HG02885 (cell line): ENCODE results near the gene ANKRD27.
A peak's percentile ranks its signal among the peaks of the same experiment; 100 is the strongest.
"Not testable (repeated sequence)": the region's sequence is repeated elsewhere in the genome, so short reads cannot be mapped to it uniquely, and the experiment has no call there.

ENCODE experiments used
- ATAC-seq: cut with Tn5 transposase; IDR thresholded peaks from one replicate; pipeline ENCODE4 v1.9.1; 2021; ENCODE audit warnings: mild to moderate bottlenecking; ENCODE audit not compliant: unreplicated experiment, poor library complexity

The ANKRD27 gene

DNA sequence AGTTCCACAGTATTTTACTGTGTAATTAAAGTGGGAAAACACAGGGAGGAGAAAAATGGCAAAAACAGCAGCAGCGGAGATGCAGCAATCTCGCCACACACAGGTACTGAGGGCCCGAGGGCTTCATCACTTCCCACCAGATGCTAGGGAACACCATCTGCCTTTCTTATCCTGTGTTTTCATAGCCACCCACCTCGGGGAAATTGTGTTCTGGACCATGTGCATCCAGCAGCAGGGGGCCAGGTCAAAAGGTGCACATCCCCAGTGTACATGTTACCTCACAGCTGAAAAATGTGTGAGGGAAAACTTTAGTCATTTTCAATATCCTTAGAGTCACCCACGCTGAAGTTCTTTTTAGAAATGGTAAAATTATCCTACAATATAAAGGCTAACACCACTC is 63.8 kb downstream of the ANKRD27 start:
- ATAC-seq: no peak

- ATAC-seq: no peak
These were observed 67.5 kb downstream of the ANKRD27 start for GRCh38 chr19:32607479-32607878.

DNA sequence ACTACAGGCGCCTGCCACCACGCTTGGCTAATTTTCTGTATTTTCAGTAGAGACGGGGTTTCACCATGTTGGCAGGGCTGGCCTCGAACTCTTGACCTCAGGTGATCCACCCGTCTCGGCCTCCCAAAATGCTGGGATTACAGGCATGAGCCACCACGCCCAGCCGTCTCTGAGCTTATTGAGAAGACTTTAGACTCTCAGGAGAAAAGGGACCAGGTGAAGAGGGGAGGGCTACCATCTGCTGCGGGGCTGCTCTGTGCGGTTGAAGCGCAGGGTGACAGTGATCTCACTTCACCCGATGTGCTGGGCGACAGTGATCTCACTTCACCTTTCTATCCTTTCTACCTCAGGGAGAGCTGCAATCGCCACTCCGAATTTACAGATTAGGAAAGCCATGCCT is 68.7 kb downstream of the ANKRD27 start:
- ATAC-seq: no peak

DNA sequence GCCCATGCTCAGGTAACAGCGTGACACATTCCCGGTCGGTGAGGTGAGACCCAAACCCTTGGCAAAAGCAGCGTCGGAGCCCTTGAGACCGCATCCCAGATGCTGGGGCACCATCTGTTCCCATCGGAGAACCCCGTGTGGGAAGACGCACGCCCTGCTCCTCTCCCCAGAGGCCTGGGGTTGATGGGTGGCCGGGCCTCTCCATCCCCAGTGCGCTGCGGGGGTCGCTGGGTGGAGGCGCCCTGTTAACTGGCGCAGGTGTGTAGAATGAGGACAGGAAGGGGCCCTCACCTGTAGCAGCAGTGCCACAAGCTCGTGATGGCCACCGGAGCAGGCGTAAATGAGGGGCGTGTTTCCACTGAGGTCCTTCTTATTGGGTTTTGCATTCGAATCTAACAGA is 69.4 kb downstream of the ANKRD27 start:
- ATAC-seq: no peak

DNA sequence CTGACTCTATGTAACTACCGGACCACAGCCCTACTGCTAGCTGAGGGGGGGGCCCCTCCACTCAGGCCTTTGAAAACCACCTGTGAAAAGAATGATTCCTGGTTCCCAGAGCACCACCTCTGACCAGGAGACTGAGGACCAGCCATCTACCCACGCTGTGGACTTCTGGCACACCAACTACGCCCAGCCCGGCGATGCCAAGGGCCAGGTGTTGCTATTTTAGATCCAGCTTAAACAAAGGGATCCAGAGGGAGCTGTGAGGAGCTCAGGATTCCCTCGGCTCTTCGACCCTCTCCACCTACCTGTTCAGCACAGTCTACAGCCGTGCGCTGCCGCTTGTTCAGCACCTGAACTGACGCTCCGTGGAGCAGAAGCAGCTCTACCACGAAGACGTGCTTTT is 71.0 kb downstream of the ANKRD27 start:
- ATAC-seq: no peak

DNA sequence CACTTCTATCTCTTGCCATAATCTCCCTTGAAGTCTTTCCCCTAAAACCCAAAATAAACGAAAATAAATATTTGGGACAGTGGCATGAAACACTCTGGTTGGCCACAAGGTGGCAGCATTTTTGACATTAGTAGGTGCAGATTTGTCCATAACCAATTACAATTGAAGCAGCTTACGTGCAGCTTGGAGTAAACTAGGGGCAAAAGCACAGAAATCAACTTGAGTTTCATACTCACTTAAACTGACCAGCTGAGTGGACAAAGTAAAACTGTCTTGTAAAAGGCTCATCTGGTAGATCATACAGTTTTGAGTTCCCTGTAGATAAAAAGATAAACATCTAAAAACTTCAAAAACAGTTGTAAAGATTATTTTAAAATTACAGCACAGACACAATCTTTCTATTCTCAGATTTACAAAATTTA is 75.2 kb downstream of the ANKRD27 start:
- ATAC-seq: peak; percentile 50

- no peak for ATAC-seq
These were observed 75.7 kb downstream of the ANKRD27 start for GRCh38 chr19:32599258-32599657.

GRCh38 chr19:32598022-32598421 is 77.0 kb downstream of the ANKRD27 start:
- ATAC-seq: no peak

DNA sequence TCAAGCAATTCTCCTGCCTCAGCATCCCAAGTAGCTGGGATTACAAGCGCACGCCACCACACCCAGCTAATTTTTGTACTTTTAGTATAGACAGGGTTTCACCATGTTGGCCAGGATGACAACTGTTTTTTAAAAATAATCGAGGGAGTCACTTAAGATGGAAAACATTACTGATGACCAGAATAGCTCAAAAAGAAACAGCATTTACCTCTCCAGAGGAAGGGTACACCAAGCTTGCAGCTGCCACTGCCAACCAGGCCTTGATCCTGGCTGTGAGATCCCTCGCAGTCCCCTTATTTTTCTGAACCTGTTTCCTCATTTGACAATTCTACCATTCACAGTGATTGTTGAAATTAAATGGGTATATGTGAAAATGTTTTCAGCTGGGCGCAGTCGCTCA is 79.5 kb downstream of the ANKRD27 start:
- ATAC-seq: no peak

DNA sequence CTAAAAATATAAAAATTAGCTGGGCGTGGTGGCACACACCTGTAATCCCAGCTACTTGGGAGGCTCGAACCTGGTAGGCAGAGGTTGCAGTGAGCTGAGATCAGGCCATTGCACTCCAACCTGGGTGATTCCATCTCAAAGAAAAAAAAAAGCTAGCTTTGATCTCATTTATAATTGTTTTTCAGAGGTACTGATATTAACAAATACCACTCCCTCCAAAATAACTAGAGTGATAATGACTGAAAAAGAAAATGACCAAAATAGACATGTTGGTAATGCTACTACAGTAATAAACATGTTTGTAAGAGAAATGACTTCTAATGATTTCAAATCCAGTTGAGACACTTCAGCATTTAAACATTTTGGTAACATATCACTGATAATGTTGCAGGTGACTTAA is 81.0 kb downstream of the ANKRD27 start:
- ATAC-seq: no peak

DNA sequence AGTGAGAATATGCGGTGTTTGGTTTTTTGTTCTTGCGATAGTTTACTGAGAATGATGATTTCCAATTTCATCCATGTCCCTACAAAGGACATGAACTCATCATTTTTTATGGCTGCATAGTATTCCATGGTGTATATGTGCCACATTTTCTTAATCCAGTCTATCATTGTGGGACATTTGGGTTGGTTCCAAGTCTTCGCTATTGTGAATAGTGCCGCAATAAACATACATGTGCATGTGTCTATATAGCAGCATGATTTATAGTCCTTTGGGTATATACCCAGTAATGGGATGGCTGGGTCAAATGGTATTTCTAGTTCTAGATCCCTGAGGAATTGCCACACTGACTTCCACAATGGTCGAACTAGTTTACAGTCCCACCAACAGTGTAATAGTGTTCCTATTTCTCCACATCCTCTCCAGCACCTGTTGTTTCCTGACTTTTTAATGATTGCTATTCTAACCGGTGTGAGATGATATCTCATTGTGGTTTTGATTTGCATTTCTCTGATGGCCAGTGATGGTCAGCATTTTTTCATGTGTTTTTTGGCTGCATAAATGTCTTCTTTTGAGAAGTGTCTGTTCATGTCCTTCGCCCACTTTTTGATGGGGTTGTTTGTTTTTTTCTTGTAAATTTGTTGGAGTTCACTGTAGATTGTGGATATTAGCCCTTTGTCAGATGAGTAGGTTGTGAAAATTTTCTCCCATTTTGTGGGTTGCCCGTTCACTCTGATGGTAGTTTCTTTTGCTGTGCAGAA is 87.1 kb downstream of the ANKRD27 start:
- not testable (repeated sequence) for ATAC-seq

DNA sequence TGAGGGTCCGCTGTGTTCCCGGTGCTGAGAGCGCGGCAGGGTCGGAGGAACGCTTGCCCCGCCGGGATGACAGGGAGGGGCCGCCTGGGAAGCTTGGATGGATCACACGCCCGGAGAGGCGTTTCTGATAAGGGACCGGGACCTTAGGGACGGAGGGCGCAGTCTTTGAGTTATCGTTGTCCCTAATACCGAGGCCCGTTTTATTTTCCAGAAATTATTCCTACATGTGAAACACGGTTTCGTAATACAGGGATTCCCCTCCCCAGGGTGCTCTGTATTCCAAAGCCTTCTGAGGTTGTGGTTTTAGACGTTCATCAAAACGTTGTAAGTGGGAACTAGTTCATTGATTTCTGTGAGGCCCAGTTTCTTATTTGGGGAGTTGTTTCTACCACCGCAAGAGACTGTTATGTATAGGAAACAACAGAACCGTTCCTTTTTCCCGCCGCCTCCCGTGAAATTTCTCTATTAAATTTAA is 93.2 kb downstream of the ANKRD27 start:
- ATAC-seq: no peak

DNA sequence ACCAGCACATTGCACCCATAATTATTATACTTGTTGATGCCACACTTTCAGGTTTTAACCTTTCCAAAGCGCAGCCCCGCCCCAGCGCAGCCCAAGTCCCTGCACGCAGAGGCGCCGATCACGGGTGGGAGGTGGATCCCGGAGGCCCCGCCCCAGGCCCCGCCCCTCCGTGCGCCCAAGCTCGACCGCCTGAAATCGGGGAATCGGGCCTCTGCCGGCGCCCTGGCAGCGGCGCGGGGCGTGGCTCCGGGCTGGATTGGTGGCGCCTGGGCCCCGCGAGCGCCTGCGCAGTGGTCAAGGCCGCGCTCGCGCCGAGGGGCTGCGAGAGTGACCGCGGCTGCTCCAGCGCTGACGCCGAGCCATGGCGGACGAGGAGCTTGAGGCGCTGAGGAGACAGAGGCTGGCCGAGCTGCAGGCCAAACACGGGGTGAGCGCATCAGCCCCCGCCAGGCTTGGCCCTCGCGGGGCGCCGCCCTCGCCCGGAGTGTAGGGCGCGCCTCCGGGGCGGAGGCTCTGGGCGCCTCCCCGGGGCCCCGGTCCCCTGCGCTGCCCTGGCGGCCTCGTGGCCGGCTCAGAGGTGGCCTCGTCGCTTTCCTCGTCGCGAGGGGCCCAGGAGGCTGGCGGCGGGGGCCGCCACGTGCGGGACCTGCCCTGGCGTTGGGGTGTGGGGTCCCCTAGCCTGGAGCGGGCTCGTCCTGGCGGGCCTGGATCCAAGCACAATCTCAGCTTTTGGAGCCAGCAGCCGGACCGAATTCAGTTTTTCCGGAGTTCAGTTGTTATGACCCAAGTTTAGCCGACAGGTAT is 93.9 kb downstream of the ANKRD27 start, which contains the start of gene PDCD5:
Gene PDCD5 (plus strand): TSS at position 290 of the 804 bp plus-strand sequence. CDS start 72 bp downstream, at position 362.
- peak; percentile 89 for ATAC-seq

DNA sequence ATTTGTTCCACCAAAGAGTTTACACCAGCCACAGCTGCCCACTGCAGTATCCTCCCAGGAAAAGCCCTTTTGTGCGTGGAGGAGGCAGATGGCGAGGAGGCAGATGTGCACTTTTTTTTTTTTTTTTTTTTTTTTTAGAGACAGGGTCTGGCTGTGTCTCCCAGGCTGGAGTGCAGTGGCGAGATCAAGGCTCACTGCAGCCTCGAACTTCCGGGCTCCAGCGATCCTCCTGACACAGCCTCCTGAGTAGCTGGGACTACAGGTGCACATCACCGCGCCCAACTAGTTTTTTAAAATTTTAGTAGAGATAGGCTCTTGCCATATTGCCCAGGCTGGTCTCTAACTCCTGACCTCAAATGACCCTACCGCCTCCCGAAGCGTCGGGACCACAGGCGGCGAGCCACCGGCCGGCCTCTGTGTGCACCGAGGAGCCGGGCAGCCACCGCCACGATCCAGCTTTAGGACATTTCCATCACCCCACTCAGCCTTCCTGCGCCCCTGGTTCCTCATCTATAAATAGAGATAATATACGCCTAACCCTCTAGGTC is 94.6 kb downstream of the ANKRD27 start:
- peak; percentile 29 for ATAC-seq

DNA sequence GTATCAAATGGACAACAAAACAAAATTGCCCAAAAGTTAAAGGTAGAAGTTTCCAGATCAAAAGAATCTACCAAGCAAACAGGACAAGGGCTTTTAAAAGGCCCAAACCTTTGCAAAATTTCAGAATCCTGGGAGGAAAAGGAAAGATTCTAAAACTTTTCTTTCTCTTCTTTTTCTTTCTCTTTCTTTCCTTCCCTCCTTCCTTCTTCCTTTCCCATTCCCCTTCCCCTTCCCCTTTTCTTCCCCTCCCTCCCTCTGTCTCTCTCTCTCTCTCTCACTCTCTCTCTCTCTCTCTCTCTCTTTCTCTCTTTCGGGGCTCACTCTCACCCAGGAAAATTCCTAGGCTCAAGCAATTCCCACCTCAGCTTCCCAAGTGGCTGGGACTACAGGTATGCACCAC is 98.2 kb downstream of the ANKRD27 start:
- ATAC-seq: no peak

GRCh38 chr19:32573492-32573794 is 101.5 kb downstream of the ANKRD27 start:
- no peak for ATAC-seq

DNA sequence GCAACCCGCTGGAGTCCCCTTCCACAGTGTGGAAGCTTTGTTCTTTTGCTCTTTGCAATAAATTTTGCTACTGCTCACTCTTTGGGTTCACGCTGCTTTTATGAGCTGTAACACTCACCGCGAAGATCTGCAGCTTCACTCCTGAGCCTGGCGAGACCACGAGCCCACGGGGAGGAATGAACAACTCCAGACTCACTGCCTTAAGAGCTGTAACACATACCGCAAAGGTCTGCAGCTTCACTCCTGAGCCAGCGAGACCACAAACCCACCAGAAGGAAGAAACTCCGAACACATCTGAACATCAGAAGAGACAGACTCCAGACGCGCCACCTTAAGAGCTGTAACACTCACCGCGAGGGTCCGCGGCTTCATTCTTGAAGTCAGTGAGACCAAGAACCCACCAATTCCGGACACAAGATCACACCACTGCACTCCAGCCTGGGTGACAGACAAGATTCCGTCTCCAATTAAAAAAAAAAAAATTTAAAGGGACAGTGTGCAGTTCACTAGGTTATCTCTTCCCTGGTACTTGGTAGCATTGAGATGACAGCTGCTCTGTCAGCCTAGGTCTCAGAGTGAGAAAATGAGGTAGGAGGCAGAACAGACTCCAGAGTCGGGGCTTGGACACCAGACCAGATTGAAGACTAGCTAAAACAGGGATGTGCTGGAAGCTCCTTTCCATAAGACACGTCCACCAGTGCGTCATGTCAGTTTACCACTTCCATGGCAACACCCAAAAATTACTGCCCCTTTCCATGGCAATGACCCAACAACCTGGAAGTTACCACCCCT is 102.1 kb downstream of the ANKRD27 start:
- not testable (repeated sequence) for ATAC-seq

DNA sequence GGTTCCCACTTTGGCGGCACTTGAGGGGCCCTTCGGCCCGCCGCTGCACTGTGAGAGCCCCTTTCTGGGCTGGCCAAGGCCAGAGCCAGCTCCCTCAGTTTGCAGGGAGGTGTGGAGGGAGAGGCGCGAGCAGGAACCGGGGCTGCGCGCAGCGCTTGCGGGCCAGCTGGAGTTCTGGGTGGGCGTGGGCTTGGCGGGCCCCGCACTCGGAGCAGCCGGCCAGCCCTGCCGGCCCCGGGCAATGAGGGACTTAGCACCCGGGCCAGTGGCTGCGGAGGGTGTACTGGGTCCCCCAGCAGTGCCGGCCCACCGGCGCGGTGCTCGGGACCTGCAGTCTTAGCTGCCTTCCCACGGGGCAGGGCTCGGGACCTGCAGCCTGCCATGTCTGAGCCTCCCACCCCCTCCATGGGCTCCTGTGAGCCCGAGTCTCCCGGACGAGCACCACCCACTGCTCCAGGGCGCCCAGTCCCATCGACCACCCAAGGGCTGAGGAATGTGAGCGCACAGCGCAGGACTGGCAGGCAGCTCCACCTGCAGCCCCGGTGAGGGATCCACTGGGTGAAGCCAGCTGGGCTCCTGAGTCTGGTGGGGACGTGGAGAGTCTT is 103.4 kb downstream of the ANKRD27 start:
- not testable (repeated sequence) for ATAC-seq

- no peak for ATAC-seq
These were observed 104.7 kb downstream of the ANKRD27 start for GRCh38 chr19:32570081-32570785.
